MCF 10A (cell line): ENCODE measurements around the gene DNM3. TPM values are rescaled to one million over a fixed set of nuclear protein-coding genes. Genes with fewer than 3 reads are reported as not detected.

Experiments used
- BruUV-seq: library from RNA; stranded (reverse); fragments of 400-500 nt; replicated peaks from 2 replicates; lab custom pipeline; 2021; lab: Mats Ljungman, UMichigan
- CTCF ChIA-PET: fragments of 300-600 bp; sonication (Branson Sonifier 250); formaldehyde crosslinking; extraction: SDS; loops from one replicate; lab custom pipeline; 2021; ENCODE audit warnings: antibody characterized with exemption, inconsistent platforms; lab: Yijun Ruan, JAX
- POLR2A ChIA-PET: fragments of 300-600, 350-650 bp; sonication (Branson Sonifier 250); formaldehyde crosslinking; extraction: SDS; loops from one replicate; lab custom pipeline; 2020; ENCODE audit warnings: antibody characterized with exemption, inconsistent platforms; lab: Yijun Ruan, JAX
- DNase-seq: peaks from one replicate; pipeline ENCODE4 v3.0.0-alpha.2; 2018; ENCODE audit not compliant: unreplicated experiment
- H3K27ac Mint-ChIP-seq: one replicate; pipeline ENCODE4 v1.8.0; 2022; ENCODE audit warnings: mild to moderate bottlenecking, low read depth, mixed read lengths; ENCODE audit not compliant: unreplicated experiment
- H3K27me3 Mint-ChIP-seq: one replicate; pipeline ENCODE4 v1.8.0; 2022; ENCODE audit warnings: mixed read lengths; ENCODE audit not compliant: insufficient read depth, unreplicated experiment
- H3K36me3 Mint-ChIP-seq: one replicate; pipeline ENCODE4 v1.8.0; 2022; ENCODE audit warnings: mild to moderate bottlenecking, moderate library complexity, mixed read lengths; ENCODE audit not compliant: insufficient read depth, unreplicated experiment
- H3K4me1 Mint-ChIP-seq: one replicate; pipeline ENCODE4 v1.8.0; 2022; ENCODE audit warnings: mixed read lengths; ENCODE audit not compliant: insufficient read depth, unreplicated experiment
- H3K4me3 Mint-ChIP-seq: one replicate; pipeline ENCODE4 v1.8.0; 2022; ENCODE audit warnings: mild to moderate bottlenecking, moderate library complexity, mixed read lengths; ENCODE audit not compliant: unreplicated experiment
- H3K9me3 Mint-ChIP-seq: one replicate; pipeline ENCODE4 v1.8.0; 2022; ENCODE audit warnings: mixed read lengths; ENCODE audit not compliant: unreplicated experiment
- intact Hi-C: fragments of 100-400 bp; cut with micrococcal nuclease; formaldehyde crosslinking; loops from 2 replicates; pipeline ENCODE4 v1.14.1; 2022
- total RNA-seq: library from RNA; stranded (reverse); gene quantifications from 2 replicates; pipeline ENCODE4 v1.2.3, GENCODE V29; 2022
- TF ChIP-seq, protein P1 (sequence below): fragments of 200-600 bp; IDR thresholded peaks from one replicate; pipeline ENCODE4 v1.8.0; 2022; ENCODE audit warnings: antibody characterized with exemption, mild to moderate bottlenecking; ENCODE audit not compliant: unreplicated experiment

The DNM3 gene
- total RNA-seq, 1 experiment from 2014 or later, result 0.68 TPM

DNA sequence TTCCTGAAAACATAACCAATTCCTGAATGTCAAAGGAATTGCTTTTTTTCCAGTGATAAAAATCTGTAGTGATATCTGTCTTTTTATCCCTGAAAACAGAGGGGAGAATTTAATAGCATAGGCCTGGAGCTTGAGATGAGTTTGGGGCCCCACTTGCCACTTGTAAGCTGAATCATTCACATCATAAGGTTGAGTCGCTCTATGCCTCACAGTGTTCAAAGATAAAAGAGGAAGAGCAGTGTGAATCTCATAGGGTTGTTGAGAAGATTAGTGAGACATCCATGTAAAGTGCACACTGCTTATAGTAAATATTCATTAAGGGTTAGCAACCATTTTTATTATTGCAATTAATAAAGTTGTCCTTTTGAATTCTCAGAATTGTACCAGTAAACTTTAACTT, 271.3 kb downstream of the DNM3 start:
- TF ChIP-seq, protein P1, sequence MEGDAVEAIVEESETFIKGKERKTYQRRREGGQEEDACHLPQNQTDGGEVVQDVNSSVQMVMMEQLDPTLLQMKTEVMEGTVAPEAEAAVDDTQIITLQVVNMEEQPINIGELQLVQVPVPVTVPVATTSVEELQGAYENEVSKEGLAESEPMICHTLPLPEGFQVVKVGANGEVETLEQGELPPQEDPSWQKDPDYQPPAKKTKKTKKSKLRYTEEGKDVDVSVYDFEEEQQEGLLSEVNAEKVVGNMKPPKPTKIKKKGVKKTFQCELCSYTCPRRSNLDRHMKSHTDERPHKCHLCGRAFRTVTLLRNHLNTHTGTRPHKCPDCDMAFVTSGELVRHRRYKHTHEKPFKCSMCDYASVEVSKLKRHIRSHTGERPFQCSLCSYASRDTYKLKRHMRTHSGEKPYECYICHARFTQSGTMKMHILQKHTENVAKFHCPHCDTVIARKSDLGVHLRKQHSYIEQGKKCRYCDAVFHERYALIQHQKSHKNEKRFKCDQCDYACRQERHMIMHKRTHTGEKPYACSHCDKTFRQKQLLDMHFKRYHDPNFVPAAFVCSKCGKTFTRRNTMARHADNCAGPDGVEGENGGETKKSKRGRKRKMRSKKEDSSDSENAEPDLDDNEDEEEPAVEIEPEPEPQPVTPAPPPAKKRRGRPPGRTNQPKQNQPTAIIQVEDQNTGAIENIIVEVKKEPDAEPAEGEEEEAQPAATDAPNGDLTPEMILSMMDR, result no peak
- ChIA-PET POLR2A (no interaction called here), CTCF (interaction anchor here (1.1 to 1.3 kb wide), 4 partner anchors 9 to 287 kb away, joined by 3 read pairs; no protein-coding TSS in a partner anchor)
- Mint-ChIP-seq H3K27ac (no peak overlapping the region), H3K9me3 (no peaks in the 10 kb centered on the region), H3K27me3 (no peaks in the 10 kb centered on the region), H3K36me3 (no peaks in the 10 kb centered on the region), H3K4me3 (no peak overlapping the region), H3K4me1 (no peaks in the 10 kb centered on the region)
- intact Hi-C loops, result no loop called here
- BruUV-seq, result no TSS peak
- DNase-seq, result no peak

DNA sequence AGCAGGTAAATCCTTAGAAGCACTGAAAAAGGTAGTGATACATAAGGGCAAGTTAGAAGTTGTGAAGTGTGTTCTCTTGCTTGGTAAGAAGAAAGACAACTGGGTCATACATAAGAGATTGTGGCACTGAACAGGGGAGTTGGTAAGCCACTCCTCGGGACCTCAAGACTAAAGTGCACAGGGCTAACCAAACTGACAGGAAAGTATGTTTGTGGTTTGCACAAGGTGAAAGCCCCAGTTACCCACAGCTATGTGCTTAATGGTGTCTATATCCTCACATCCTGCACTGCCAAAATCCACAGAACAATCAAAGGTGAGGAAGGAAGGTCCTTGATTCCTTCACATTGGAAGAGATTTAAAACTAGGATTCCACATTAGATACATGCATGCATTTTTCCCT, 276.5 kb downstream of the DNM3 start:
- ChIA-PET CTCF (interaction anchor here (0.7 to 1.1 kb wide), 2 partner anchors 282 to 326 kb away, joined by 3 to 4 read pairs; partner anchors contain the start of gene PIGC), POLR2A (interaction anchor here (0.5 to 0.8 kb wide), 3 partner anchors 23 to 281 kb away, joined by 3 to 4 read pairs (median 3); no protein-coding TSS in a partner anchor)
- intact Hi-C loops, result no loop called here

DNA sequence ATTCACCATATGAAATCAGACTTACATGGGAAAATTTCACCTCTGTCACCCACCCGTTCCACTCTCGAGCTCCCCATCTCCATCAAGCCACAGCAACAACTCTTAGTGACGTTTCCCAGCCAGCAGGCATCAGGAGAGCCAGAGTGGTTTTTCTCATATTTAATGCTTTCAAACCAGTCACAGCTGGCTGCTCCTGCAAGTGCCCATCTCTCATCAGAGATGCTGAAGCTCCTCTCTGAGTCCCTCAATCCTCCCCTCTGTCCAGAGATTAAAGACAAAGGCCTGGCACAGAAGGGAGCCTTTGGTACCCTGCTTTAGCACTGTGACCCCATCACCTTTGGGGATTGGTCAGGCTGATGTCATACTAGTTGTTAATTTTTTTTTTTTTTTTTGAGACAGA, 277.3 kb downstream of the DNM3 start:
- Mint-ChIP-seq H3K9me3 (peaks cover 8% of the 10 kb centered on the region), H3K36me3 (no peaks in the 10 kb centered on the region), H3K4me3 (no peak overlapping the region), H3K4me1 (no peaks in the 10 kb centered on the region), H3K27ac (no peak overlapping the region), H3K27me3 (no peaks in the 10 kb centered on the region)
- CTCF ChIA-PET, result interaction anchor here (0.7 kb wide), 2 partner anchors 308 to 325 kb away, joined by 4 read pairs; partner anchors contain the start of gene PIGC
- DNase-seq, result no peak
- BruUV-seq, result no TSS peak
- TF ChIP-seq, protein P1, result no peak
- POLR2A ChIA-PET, result interaction anchor here (0.8 kb wide), 1 partner anchor 22 kb away, joined by 3 read pairs; no protein-coding TSS in a partner anchor
- intact Hi-C loops, result no loop called here

More for the DNA sequence above, 276.5 kb downstream of the DNM3 start:
- no peak for DNase-seq
- no TSS peak for BruUV-seq
- Mint-ChIP-seq H3K27ac (no peak overlapping the region), H3K4me3 (no peak overlapping the region), H3K4me1 (no peaks in the 10 kb centered on the region), H3K27me3 (no peaks in the 10 kb centered on the region), H3K36me3 (no peaks in the 10 kb centered on the region), H3K9me3 (peaks cover 8% of the 10 kb centered on the region)
- TF ChIP-seq, protein P1, result no peak

DNA sequence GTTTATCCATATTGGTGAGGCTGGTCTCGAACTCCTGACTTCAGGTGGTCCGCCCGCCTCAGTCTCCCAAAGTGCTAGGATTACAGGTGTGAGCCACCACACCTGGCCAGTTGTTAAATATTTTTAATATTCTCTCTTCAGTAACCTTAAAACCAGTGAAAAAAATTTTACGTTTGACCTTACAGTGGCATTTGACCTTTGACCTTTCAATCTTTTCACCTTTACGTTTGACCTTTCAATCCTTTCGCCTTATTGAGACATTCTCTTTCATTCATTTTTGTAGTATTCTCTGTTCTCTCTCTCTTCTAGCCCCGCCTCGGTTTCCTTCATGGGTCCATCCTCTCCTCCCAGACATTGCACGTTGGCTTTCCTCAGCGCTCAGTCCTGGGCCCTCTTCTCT, 277.9 kb downstream of the DNM3 start:
- Mint-ChIP-seq H3K9me3 (peaks cover 8% of the 10 kb centered on the region), H3K4me3 (no peak overlapping the region), H3K27me3 (no peaks in the 10 kb centered on the region), H3K27ac (no peak overlapping the region), H3K4me1 (no peaks in the 10 kb centered on the region), H3K36me3 (no peaks in the 10 kb centered on the region)
- ChIA-PET POLR2A (no interaction called here), CTCF (interaction anchor here (0.7 kb wide), 1 partner anchor 308 kb away, joined by 4 read pairs; no protein-coding TSS in a partner anchor)
- TF ChIP-seq, protein P1, result no peak
- no peak for DNase-seq
- no TSS peak for BruUV-seq
- intact Hi-C loops, result no loop called here
